ENCODE results near the gene OSBPL3. TPM values are rescaled to one million over a fixed set of nuclear protein-coding genes. Genes with fewer than 3 reads are reported as not detected.

Gene OSBPL3
- total RNA-seq, 4 donors from 2014 or later: 8.9 to 22.6 (median 13.7) TPM

GRCh38 chr7:24829787-24830186, 150.2 kb downstream of the OSBPL3 start:
- Histone ChIP-seq H3K27ac (no peak overlapping the region), H3K9me3 (no peaks in the 10 kb centered on the region), H3K27me3 (no peaks in the 10 kb centered on the region), H3K36me3 (peaks cover 0 to 7% (median 0%) of the 10 kb centered on the region in 3 donors), H3K4me3 (no peak overlapping the region), H3K4me1 (peaks cover 4 to 51% (median 26%) of the 10 kb centered on the region in 3 donors)
- TF ChIP-seq CTCF (IDR thresholded peaks at IDR 0.05): no peak
- no peak for TF ChIP-seq POLR2A (IDR thresholded peaks at IDR 0.05)
- no peak for DNase-seq
- intact Hi-C loops (cut with DNase I): loop anchor here (5.0 kb wide), 1 partner anchor 148 kb away; no protein-coding TSS in a partner anchor
- 38 to 46% methylated on average over 2 of the region's 2 CpGs for WGBS, 2 donors

DNA sequence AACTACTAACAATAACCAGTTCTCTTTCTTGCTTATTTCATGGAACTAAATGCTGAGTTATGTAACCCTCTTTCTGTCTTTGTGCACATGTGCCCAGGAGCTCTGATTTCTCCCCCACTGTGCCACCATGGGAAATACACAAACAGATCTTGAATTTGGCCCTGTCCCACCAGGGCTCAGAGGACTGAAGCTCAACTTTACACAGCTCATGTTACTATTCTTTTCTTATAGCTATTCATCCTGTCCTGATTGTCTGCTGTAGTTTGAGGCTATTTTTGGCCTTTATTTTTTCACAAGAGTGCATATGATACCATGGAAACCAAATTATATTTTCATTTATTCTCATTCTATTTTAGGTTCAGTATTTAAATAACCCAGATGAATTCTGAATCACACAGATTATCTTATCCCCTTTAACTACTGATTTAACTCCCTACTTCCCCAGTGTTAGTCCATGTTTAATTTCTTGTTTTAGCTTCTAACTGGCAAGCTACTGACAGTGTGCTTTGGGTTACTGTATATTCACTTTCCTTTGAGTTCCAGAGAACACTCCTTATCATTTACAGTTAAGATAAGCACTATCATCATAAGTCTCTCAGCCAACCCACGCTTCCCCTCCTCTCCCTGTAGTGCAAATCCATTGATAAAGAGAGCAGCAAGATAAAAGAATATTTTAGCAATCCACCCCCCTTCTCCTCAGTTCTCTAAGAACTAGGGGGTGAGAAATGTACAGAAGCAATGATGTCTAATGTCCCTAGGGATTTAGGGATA, 150.9 kb downstream of the OSBPL3 start:
- WGBS, 2 donors: 80 to 93% methylated on average over 1 of the region's 1 CpG
- Histone ChIP-seq H3K4me1 (peaks cover 4 to 53% (median 30%) of the 10 kb centered on the region in 3 donors), H3K27ac (peak overlapping the region in 1 of 4 donors; percentile 1), H3K27me3 (no peaks in the 10 kb centered on the region), H3K4me3 (no peak overlapping the region), H3K9me3 (no peaks in the 10 kb centered on the region), H3K36me3 (peaks cover 0 to 1% (median 0%) of the 10 kb centered on the region in 3 donors)
- intact Hi-C loops (cut with DNase I): loop anchor here (5.0 kb wide), 1 partner anchor 148 kb away; no protein-coding TSS in a partner anchor
- no peak for DNase-seq
- TF ChIP-seq CTCF (IDR thresholded peaks at IDR 0.05): no peak
- TF ChIP-seq POLR2A (IDR thresholded peaks at IDR 0.05): no peak

- Histone ChIP-seq H3K27ac (peak overlapping the region in 2 of 4 donors; percentile 7 to 81), H3K36me3 (no peaks in the 10 kb centered on the region), H3K4me1 (peaks cover 4 to 53% (median 30%) of the 10 kb centered on the region in 3 donors), H3K9me3 (no peaks in the 10 kb centered on the region), H3K4me3 (no peak overlapping the region), H3K27me3 (no peaks in the 10 kb centered on the region)
- WGBS, 2 donors: 87 to 100% methylated on average over 1 of the region's 1 CpG
- TF ChIP-seq CTCF (IDR thresholded peaks at IDR 0.05): no peak
- TF ChIP-seq POLR2A (IDR thresholded peaks at IDR 0.05): no peak
- no peak for DNase-seq
- intact Hi-C loops (cut with DNase I): loop anchor here (5.0 kb wide), 1 partner anchor 150 kb away; no protein-coding TSS in a partner anchor
These were observed 152.4 kb downstream of the OSBPL3 start for GRCh38 chr7:24827589-24827988.

- 83 to 88% methylated on average over 2 of the region's 2 CpGs for WGBS, 2 donors
- H3K4me3 ChIP-seq: no peak overlapping the region
- H3K27me3 ChIP-seq: no peaks in the 10 kb centered on the region
- H3K4me1 ChIP-seq: peaks cover 4 to 56% (median 30%) of the 10 kb centered on the region in 3 donors
- no peaks in the 10 kb centered on the region for H3K9me3 ChIP-seq
- no peaks in the 10 kb centered on the region for H3K36me3 ChIP-seq
- TF ChIP-seq POLR2A (IDR thresholded peaks at IDR 0.05): no peak
- TF ChIP-seq CTCF (IDR thresholded peaks at IDR 0.05): no peak
- intact Hi-C loops (cut with DNase I): loop anchor here (5.0 kb wide), 1 partner anchor 150 kb away; no protein-coding TSS in a partner anchor
- H3K27ac ChIP-seq: peak overlapping the region; percentile 77 to 87 (median 82)
- no peak for DNase-seq
These were observed 153.0 kb downstream of the OSBPL3 start for GRCh38 chr7:24827027-24827426.

DNA sequence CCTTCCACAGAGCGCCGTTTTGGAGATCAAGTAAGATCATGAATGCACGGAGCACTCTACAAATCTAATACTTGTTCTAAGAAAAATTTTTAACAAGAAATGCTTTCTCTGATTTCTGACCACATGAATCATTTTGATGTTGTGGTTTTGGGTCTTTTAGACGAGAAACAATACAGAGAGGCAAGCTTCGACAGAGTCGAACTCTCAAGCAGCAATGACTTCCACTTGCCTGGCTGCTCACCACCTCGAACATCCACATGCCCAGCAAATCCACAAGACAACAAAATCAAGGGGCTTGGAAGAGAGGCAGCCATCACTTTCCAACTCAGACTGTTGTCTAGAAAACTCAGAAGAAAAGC, 153.3 kb downstream of the OSBPL3 start:
- Histone ChIP-seq H3K27me3 (no peaks in the 10 kb centered on the region), H3K27ac (peak overlapping the region; percentile 77 to 87 (median 82)), H3K36me3 (no peaks in the 10 kb centered on the region), H3K9me3 (no peaks in the 10 kb centered on the region), H3K4me3 (no peak overlapping the region), H3K4me1 (peaks cover 4 to 60% (median 32%) of the 10 kb centered on the region in 3 donors)
- no peak for DNase-seq
- TF ChIP-seq CTCF (IDR thresholded peaks at IDR 0.05): no peak
- TF ChIP-seq POLR2A (IDR thresholded peaks at IDR 0.05): no peak
- intact Hi-C loops (cut with DNase I): loop anchor here (5.0 kb wide), 1 partner anchor 151 kb away; no protein-coding TSS in a partner anchor
- WGBS, 2 donors: 37 to 83% methylated on average over 5 to 7 of the region's 7 CpGs

All from esophagus squamous epithelium (tissue), 5 donors.